Small intestine (tissue), 7 donors: ENCODE results near the gene FJX1. TPM values are rescaled to one million over a fixed set of nuclear protein-coding genes. Genes with fewer than 3 reads are reported as not detected.

Experiments
- DNase-seq, 2 donors: peaks; one replicate each; pipeline versions ENCODE4 v3.0.0 to v3.0.0-alpha.2; 2013
- FAIRE-seq: peaks from 2 replicates; lab custom pipeline; 2012; peaks lifted over from hg19 to GRCh38; lab: Jason Lieb, UNC
- H3K27ac ChIP-seq, 3 donors: one replicate each; pipeline ENCODE4 v1.5.1; 2013; ENCODE audit warnings: low read length in 2 of 3, mild to moderate bottlenecking in 2 of 3, control low read depth in 1 of 3, inconsistent platforms in 1 of 3, low read depth in 1 of 3, moderate library complexity in 1 of 3
- H3K27me3 ChIP-seq, 3 donors: one replicate each; pipeline ENCODE4 v1.6.1; 2013; ENCODE audit warnings: low read length in 3 of 3, inconsistent platforms in 1 of 3; ENCODE audit not compliant: control insufficient read depth in 3 of 3, insufficient read depth in 3 of 3
- H3K36me3 ChIP-seq, 3 donors: one replicate each; pipeline ENCODE4 v1.6.1; 2013; ENCODE audit warnings: low read length in 3 of 3, inconsistent platforms in 1 of 3, low read depth in 1 of 3, mild to moderate bottlenecking in 1 of 3, moderate library complexity in 1 of 3; ENCODE audit not compliant: control insufficient read depth in 3 of 3, insufficient read depth in 2 of 3
- H3K4me1 ChIP-seq, 3 donors: one replicate each; pipeline ENCODE4 v1.6.1; 2013; ENCODE audit warnings: low read length in 2 of 3, inconsistent platforms in 1 of 3, low read depth in 1 of 3, mild to moderate bottlenecking in 1 of 3, moderate library complexity in 1 of 3; ENCODE audit not compliant: control insufficient read depth in 3 of 3, insufficient read depth in 2 of 3
- H3K4me3 ChIP-seq, 3 donors: one replicate each; pipeline ENCODE4 v1.5.1; 2013; ENCODE audit warnings: low read length in 3 of 3, control low read depth in 1 of 3, inconsistent platforms in 1 of 3, low read depth in 1 of 3, mild to moderate bottlenecking in 1 of 3, moderate library complexity in 1 of 3
- H3K9me3 ChIP-seq, 2 donors: one replicate each; pipeline ENCODE4 v1.6.1; 2013; ENCODE audit warnings: low read depth in 1 of 2, low read length in 1 of 2; ENCODE audit not compliant: control insufficient read depth in 2 of 2, insufficient read depth in 1 of 2
- WGBS, 3 donors: extraction: QIAGEN DNeasy Blood & Tissue Kit; methylation state at CpG; one replicate each; pipeline ENCODE4 v1.1.7; 2013; 5-methylcytosine and 5-hydroxymethylcytosine counted together
- polyA plus RNA-seq, 4 donors: library from polyadenylated mRNA; stranded (reverse) in 3 of 4; unstranded in 1 of 4; fragments of 200-250 nt in 3 of 4; fragments of 120-200 nt in 1 of 4; gene quantifications; one replicate each; pipeline versions ENCODE4 v1.2.1 to v1.2.3, GENCODE V29; 2013
- donor health status: healthy with polysubstance abuse.
- donor health status: control.
- donor health status: control.
- donor health status: Bipolar disorder and iron deficiency.
- donor health status: healthy.

FJX1 gene
- polyA plus RNA-seq, 4 donors: 0.79 to 1.3 TPM; not detected in 2

DNA sequence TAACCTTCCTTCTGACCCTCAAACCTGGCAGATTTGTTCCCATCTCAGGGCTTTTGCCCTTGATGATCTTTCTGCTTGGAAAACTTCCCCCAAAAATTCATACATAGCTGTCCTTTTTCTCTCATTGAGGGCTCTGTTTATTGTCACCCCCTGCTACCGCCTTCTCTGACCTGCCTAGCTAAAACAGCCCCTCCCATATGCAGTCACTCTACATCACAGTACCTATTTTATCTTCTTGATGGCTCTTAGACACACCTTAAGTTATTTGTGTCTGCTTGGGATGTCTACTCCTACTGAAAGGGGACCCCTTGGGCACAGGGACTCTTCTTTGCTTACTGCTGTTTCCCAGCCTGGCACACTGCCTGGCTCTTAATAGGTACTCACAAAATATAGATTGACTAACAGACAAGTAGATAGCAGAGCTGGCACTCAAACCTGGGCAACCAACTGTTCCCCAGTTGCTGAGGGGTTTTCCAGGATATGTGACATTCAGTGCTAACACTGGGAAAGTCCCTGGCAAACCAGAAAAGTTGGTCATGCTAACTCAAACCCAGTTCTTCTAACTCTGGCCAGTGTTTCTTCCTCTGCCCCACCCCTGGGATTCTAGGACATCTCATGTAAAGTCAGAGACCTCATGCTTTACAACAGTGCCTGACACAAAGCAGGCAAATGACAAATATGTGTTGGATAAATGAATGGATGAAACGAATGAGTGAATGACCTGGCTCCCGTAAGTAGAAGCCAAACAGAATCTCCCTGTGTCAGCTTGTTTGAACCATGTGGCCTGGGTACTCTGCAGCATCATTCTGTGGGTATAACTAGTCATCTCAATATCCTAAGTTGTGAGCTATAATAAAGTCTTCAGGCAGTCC, 19.8 kb upstream of the FJX1 start:
- DNase-seq (no peak), FAIRE-seq (no peak)
- Histone ChIP-seq H3K27ac (no peak overlapping the region), H3K9me3 (no peaks in the 10 kb centered on the region), H3K36me3 (no peaks in the 10 kb centered on the region), H3K4me1 (peaks cover 0 to 12% (median 0%) of the 10 kb centered on the region in 3 donors), H3K27me3 (no peaks in the 10 kb centered on the region), H3K4me3 (no peak overlapping the region)
- WGBS, 3 donors: 73 to 80% (median 73%) methylated on average over 3 of the region's 3 CpGs

DNA sequence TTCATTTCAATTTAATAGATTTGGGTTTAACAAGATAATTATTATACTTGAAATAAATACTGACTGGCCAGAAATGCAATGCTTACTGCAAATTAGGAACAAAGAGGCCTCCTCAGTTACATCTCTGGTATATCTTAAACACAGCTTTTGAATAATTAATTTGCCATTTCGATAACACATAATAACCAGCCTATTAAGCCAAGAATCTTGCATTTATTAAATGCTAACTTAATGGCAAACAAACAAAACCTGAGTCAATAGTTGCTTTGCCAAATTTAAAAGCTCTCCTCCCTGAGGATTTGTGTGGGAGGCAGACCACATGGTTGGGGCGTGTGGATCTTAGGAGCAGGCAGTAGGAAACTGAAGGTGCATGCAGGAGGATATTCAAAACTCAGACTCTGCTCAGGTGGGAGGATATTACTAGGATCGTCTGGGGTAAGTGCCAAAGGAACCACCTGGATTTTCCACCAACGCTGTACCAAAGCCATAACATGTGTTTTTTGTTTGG, 17.9 kb upstream of the FJX1 start:
- 77 to 80% (median 78%) methylated on average over 4 of the region's 4 CpGs for WGBS, 3 donors
- Histone ChIP-seq H3K27me3 (no peaks in the 10 kb centered on the region), H3K27ac (no peak overlapping the region), H3K36me3 (no peaks in the 10 kb centered on the region), H3K4me3 (no peak overlapping the region), H3K9me3 (no peaks in the 10 kb centered on the region), H3K4me1 (peaks cover 0 to 12% (median 0%) of the 10 kb centered on the region in 3 donors)
- FAIRE-seq (no peak), DNase-seq (no peak)

DNA sequence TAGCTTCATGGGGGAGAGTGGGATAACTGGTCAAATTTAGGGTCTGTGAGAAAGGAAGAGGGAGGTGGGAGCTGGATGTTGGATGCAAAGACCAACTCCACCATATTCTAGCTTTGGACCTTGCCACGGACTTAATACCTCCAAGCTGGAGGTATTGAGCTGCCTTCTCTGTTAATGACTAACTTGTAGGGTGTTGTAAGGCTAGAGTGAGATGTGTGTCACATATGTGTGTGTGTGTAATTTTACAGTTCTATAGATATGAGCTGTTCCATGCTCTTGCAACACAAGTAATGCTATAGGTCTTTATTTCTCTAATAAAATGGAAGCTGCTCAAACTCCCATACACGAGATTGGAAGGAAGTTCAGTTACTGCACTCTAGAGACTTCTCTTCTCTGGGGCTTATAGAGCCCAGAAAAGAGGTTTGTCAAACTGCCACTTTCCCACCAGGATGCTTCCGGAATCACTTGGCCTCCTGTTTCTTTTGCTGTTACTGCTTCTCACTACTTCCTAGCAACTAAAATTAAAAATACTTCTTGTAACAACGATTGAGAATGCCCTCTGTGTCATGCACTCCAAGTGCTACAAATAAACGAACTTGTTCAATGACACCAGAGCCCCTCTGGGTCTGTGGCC, 16.0 kb upstream of the FJX1 start:
- no peak overlapping the region for H3K4me3 ChIP-seq
- DNase-seq: peak; percentile 18 to 82

DNA sequence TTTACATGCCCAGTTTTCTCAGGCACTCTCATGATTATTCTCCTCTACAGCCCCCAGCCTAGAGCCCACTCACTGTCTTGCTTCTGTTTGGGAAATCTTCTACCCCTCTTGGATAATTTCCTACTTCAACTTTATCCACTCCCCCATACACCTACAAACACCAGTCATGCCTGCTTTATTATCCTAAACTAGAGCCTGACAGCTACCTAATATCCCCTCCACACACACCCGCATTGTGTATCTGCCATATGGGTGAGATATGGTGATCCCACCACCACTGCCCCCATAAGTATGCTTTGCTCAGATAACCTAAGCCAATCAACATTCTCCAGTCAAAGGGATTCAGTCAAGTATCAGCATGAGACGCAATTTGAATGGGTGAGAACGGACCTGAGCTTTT, 15.3 kb upstream of the FJX1 start:
- FAIRE-seq (no peak), DNase-seq (no peak)
- no peak overlapping the region for H3K4me3 ChIP-seq
- no peaks in the 10 kb centered on the region for H3K9me3 ChIP-seq
- H3K4me1 ChIP-seq: peaks cover 0 to 12% (median 0%) of the 10 kb centered on the region in 3 donors
- 87 to 96% (median 94%) methylated on average over 3 of the region's 3 CpGs for WGBS, 3 donors
- H3K27me3 ChIP-seq: peaks cover 0 to 7% (median 0%) of the 10 kb centered on the region in 3 donors
- H3K27ac ChIP-seq: no peak overlapping the region
- H3K36me3 ChIP-seq: no peaks in the 10 kb centered on the region

More for the DNA sequence above, 16.0 kb upstream of the FJX1 start:
- no peak for FAIRE-seq
- Histone ChIP-seq H3K9me3 (no peaks in the 10 kb centered on the region), H3K27ac (peak overlapping the region in 1 of 3 donors; percentile 65), H3K36me3 (no peaks in the 10 kb centered on the region), H3K4me1 (peaks cover 0 to 12% (median 0%) of the 10 kb centered on the region in 3 donors), H3K27me3 (peaks cover 0 to 7% (median 0%) of the 10 kb centered on the region in 3 donors)
- 42 to 54% (median 43%) methylated on average over 5 of the region's 5 CpGs for whole genome bisulfite sequencing, 3 donors

DNA sequence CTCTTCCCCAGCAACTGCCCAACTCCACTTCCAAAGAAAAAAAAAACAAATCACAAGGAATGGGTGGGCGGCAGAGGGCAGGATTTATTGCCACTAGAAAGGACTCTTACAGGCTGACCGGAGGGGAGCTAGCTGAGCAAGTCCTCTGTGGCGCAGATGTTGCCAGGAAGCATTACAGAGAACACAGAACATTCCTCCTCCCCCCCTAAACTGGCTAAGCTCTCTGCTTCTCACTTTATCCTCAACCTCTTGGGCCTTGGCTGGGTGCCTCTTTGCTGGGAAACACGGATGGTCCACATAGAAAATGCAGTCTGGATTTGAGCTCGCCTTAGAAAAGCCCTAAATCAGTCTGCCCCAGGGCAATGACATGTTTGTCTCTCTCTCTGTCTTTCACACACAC, 12.6 kb upstream of the FJX1 start:
- FAIRE-seq (no peak), DNase-seq (peak in 1 of 2 donors; percentile 10)
- H3K4me3 ChIP-seq: no peak overlapping the region
- WGBS, 3 donors: 45 to 60% (median 58%) methylated on average over 5 of the region's 5 CpGs
- H3K36me3 ChIP-seq: no peaks in the 10 kb centered on the region
- peaks cover 0 to 12% (median 0%) of the 10 kb centered on the region in 3 donors for H3K4me1 ChIP-seq
- no peaks in the 10 kb centered on the region for H3K9me3 ChIP-seq
- H3K27me3 ChIP-seq: peaks cover 0 to 20% (median 3%) of the 10 kb centered on the region in 3 donors
- H3K27ac ChIP-seq: no peak overlapping the region

DNA sequence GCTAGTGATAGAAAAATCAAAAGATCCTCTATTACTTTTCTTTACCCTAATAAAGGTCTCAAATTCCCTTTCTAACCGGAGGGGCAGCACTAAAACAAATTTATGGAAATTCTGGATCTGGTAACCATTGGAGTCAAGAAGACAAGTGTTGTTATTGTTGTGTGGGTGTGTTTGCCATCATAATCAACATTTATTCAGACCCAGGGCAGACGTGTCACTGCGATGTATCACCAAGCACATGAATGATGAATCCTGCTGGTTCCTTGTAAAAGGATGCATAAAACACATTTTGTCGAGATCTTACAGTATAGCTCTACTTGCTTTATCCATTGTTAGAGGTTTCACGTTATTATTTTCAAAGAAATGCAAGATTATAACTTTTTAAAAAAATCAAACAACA, 12.1 kb upstream of the FJX1 start:
- WGBS, 3 donors: 71 to 74% (median 73%) methylated on average over 5 of the region's 5 CpGs
- H3K27ac ChIP-seq: no peak overlapping the region
- no peaks in the 10 kb centered on the region for H3K36me3 ChIP-seq
- peaks cover 0 to 21% (median 3%) of the 10 kb centered on the region in 3 donors for H3K27me3 ChIP-seq
- DNase-seq: no peak
- no peaks in the 10 kb centered on the region for H3K9me3 ChIP-seq
- no peak overlapping the region for H3K4me3 ChIP-seq
- no peak for FAIRE-seq
- peaks cover 0 to 12% (median 0%) of the 10 kb centered on the region in 3 donors for H3K4me1 ChIP-seq

DNA sequence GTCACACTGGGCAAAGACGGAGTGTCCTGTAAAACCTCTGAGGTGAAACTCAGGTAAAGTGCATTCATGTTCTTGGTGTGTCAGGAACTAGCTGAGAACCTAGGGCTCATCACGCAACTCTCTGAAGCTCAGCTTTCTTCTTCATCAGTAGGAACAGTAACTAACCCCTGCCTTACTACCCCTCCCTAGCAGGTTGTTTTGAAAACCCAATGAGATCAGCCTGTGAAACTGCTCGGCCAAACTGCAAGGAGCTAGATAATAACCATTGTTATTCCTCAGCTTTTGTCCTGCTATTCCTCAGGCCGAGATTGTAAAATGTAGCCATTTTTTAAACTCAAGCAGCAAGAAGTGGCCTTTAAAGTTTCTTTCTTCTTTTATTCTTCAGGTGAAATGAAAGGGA, 9.8 kb upstream of the FJX1 start:
- no peaks in the 10 kb centered on the region for H3K4me1 ChIP-seq
- no peak overlapping the region for H3K4me3 ChIP-seq
- DNase-seq (no peak), FAIRE-seq (no peak)
- H3K27me3 ChIP-seq: peaks cover 0 to 25% (median 4%) of the 10 kb centered on the region in 3 donors
- no peaks in the 10 kb centered on the region for H3K9me3 ChIP-seq
- WGBS, 3 donors: 47 to 75% (median 53%) methylated on average over 4 of the region's 4 CpGs
- H3K27ac ChIP-seq: no peak overlapping the region
- H3K36me3 ChIP-seq: no peaks in the 10 kb centered on the region

DNA sequence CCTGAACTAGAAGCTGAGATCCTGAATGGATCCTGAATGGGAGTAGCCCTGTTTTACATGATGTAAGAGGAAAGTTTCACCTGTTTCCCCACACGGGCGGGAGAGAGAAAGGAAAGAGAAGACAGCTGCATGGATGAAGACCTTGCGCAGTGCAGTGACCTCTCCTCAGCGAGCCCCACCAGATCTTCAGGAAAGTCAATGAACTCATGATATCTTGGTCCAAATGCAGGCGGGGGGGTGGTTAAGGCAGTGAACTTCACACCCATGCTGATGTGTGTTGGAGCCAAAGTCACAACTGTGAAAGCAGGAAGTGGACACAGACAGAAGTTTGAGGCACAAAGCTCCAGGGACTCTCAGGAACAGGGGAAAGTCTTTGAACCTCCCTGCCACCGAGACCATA, 8.6 kb upstream of the FJX1 start:
- 58 to 80% (median 66%) methylated on average over 6 of the region's 6 CpGs for WGBS, 3 donors
- no peak overlapping the region for H3K27ac ChIP-seq
- DNase-seq: no peak
- H3K9me3 ChIP-seq: no peaks in the 10 kb centered on the region
- no peaks in the 10 kb centered on the region for H3K36me3 ChIP-seq
- H3K27me3 ChIP-seq: peaks cover 0 to 25% (median 4%) of the 10 kb centered on the region in 3 donors
- no peaks in the 10 kb centered on the region for H3K4me1 ChIP-seq
- FAIRE-seq: no peak
- H3K4me3 ChIP-seq: no peak overlapping the region
